ENCODE measurements around the gene PLCB1. TPM values are rescaled to one million over a fixed set of nuclear protein-coding genes. Genes with fewer than 3 reads are reported as not detected.

Gene PLCB1
- total and polyA plus RNA-seq, 2 experiments from 2014 or later, result 14.9 to 20.7 TPM

GRCh38 chr20:8473459-8473858 is 341.4 kb downstream of the PLCB1 start (continued):
- no peak for TF ChIP-seq ZNF462 (CRISPR knock-in tag; IDR thresholded peaks at IDR 0.05)
- TF ChIP-seq STAT1 (IDR thresholded peaks at IDR 0.05; ENCODE audit: unreplicated experiment), result no peak
- TF ChIP-seq CREB1 (CRISPR knock-in tag; IDR thresholded peaks at IDR 0.05; ENCODE audit: low read depth), result no peak
- no peak for TF ChIP-seq CTCF (conservative IDR thresholded peaks at IDR 0.05; ENCODE audit: low read depth in 2 of 2)
- TF ChIP-seq JUNB (IDR thresholded peaks at IDR 0.05; ENCODE audit: unreplicated experiment), result no peak
- no peak for TF ChIP-seq EZH2phosphoT487 (IDR thresholded peaks at IDR 0.05; ENCODE audit: unreplicated experiment)

GRCh38 chr20:8474027-8474668 is 342.1 kb downstream of the PLCB1 start:
- H3K4me2 ChIP-seq, result no peak overlapping the region
- no peaks in the 10 kb centered on the region for H3F3A ChIP-seq (replicated peaks; ENCODE audit: low read depth)
- no peaks in the 10 kb centered on the region for H4K20me1 ChIP-seq (replicated peaks; ENCODE audit: insufficient read depth)
- DNase-seq (ENCODE audit: low spot score), result no peak
- no peaks in the 10 kb centered on the region for H3K27me3 ChIP-seq (ENCODE audit: insufficient read depth)
- no peak for ATAC-seq
- H3K36me3 ChIP-seq (ENCODE audit: insufficient read depth), result no peaks in the 10 kb centered on the region
- no peaks in the 10 kb centered on the region for H3K79me2 ChIP-seq (replicated peaks; ENCODE audit: insufficient read depth)
- H3K4me3 ChIP-seq, result no peak overlapping the region
- no peak overlapping the region for H2AFZ ChIP-seq
- peaks cover 12% of the 10 kb centered on the region for H3K4me1 ChIP-seq (ENCODE audit: insufficient read depth)
- no peaks in the 10 kb centered on the region for H3K9me3 Mint-ChIP-seq
- peaks cover 3% of the 10 kb centered on the region for H3K27me3 Mint-ChIP-seq (ENCODE audit: insufficient read depth, low read depth, poor library complexity)
- no peak overlapping the region for H3K4me3 Mint-ChIP-seq
- H3K27ac Mint-ChIP-seq, result no peak overlapping the region
- H3K9me2 ChIP-seq (ENCODE audit: insufficient read depth), result no peaks in the 10 kb centered on the region
- H3K36me3 Mint-ChIP-seq (ENCODE audit: low read depth), result no peaks in the 10 kb centered on the region
- no peak overlapping the region for H3K27ac ChIP-seq (ENCODE audit: low read depth)
- peaks cover 12% of the 10 kb centered on the region for H3K4me1 Mint-ChIP-seq
- TF ChIP-seq STAT1 (IDR thresholded peaks at IDR 0.05; ENCODE audit: unreplicated experiment) (no peak), ZNF331 (CRISPR knock-in tag; IDR thresholded peaks at IDR 0.05; ENCODE audit: low read depth) (no peak), ETS1 (IDR thresholded peaks at IDR 0.05) (no peak)
